ENCODE measurements around the gene OR6Q1.

OR6Q1 gene

GRCh38 chr11:58068655-58069054 lies 37.9 kb downstream of the OR6Q1 start:
- no peak for TF ChIP-seq CTCF (IDR thresholded peaks at IDR 0.05; ENCODE audit: extremely low read depth, missing control alignments)
- no peak for DNase-seq (ENCODE audit: low spot score)

- no peak for DNase-seq (ENCODE audit: low spot score)
Observed at GRCh38 chr11:58070585-58070984, 39.8 kb downstream of the OR6Q1 start.

GRCh38 chr11:58075781-58076180 lies 45.0 kb downstream of the OR6Q1 start:
- DNase-seq (ENCODE audit: low spot score), result no peak
- TF ChIP-seq CTCF (IDR thresholded peaks at IDR 0.05; ENCODE audit: extremely low read depth, missing control alignments), result no peak

More at GRCh38 chr11:58070585-58070984, 39.8 kb downstream of the OR6Q1 start:
- no peak for TF ChIP-seq CTCF (IDR thresholded peaks at IDR 0.05; ENCODE audit: extremely low read depth, missing control alignments)

Measured in GM20000 (cell line).